ENCODE results near the gene UBXN2A. TPM values are rescaled to one million over a fixed set of nuclear protein-coding genes. Genes with fewer than 3 reads are reported as not detected.
A peak's percentile ranks its signal among the peaks of the same experiment; 100 is the strongest.

Gene UBXN2A
- polyA plus RNA-seq, 3 donors = 2.0 to 6.8 (median 5.5) TPM

GRCh38 chr2:23941644-23942043 lies 1.4 kb downstream of the UBXN2A start:
- Histone ChIP-seq H3K79me2 (ENCODE audit: insufficient read depth, low read length) (peaks cover 41% of the 10 kb centered on the region), H3K4me1 (ENCODE audit: control insufficient read depth in 1 of 2, insufficient read depth in 2 of 2, low read length in 2 of 2) (peaks cover 22 to 28% of the 10 kb centered on the region in 2 donors), H3K9me3 (replicated peaks in 1 of 2; ENCODE audit: control insufficient read depth in 1 of 2, insufficient read depth in 1 of 2, low read length in 2 of 2) (no peaks in the 10 kb centered on the region), H3K27ac (ENCODE audit: low read depth in 1 of 2, low read length in 2 of 2) (no peak overlapping the region), H3K4me3 (replicated peaks in 1 of 3; ENCODE audit: low read depth in 2 of 3, low read length in 3 of 3) (peak overlapping the region in 1 of 3 experiments; percentile 91), H3K27me3 (ENCODE audit: control insufficient read depth in 2 of 2, insufficient read depth in 2 of 2, low read length in 2 of 2) (no peaks in the 10 kb centered on the region), H4K20me1 (ENCODE audit: insufficient read depth, low read length) (no peaks in the 10 kb centered on the region), H3K9ac (ENCODE audit: insufficient read depth, low read length, poor library complexity, severe bottlenecking) (no peak overlapping the region), H2AFZ (ENCODE audit: insufficient read depth, low read depth, low read length, poor library complexity, severe bottlenecking) (no peak overlapping the region), H3K4me2 (replicated peaks; ENCODE audit: extremely low read depth, low read length, poor library complexity, severe bottlenecking) (no peak overlapping the region), H3K36me3 (replicated peaks in 1 of 2; ENCODE audit: control insufficient read depth in 1 of 2, insufficient read depth in 2 of 2, low read length in 2 of 2) (no peaks in the 10 kb centered on the region)
- DNase-seq = no peak
- Mint-ChIP-seq H3K4me3 (no peak overlapping the region), H3K4me1 (peaks cover 26% of the 10 kb centered on the region), H3K27me3 (ENCODE audit: low read depth in 3 of 3) (peaks cover 0 to 2% (median 0%) of the 10 kb centered on the region in 3 donors), H3K36me3 (peaks cover 4 to 9% of the 10 kb centered on the region in 2 donors), H3K27ac (peak overlapping the region in 1 of 7 donors; percentile 35), H3K9me3 (no peaks in the 10 kb centered on the region)
- no peak for TF ChIP-seq CTCF (IDR thresholded peaks at IDR 0.05)
- intact Hi-C loops (cut with micrococcal nuclease) = loop anchor here (5.0 to 10.0 kb wide), 2 partner anchors 49 to 103 kb away; partner anchors contain the start of genes FKBP1B (in 1 of the 2) and WDCP (in 1 of the 2)
- WGBS (ENCODE audit: insufficient coverage) = 100% methylated on average over 5 of the region's 8 CpGs

GRCh38 chr2:23943666-23944065 lies 3.4 kb downstream of the UBXN2A start:
- no peaks in the 10 kb centered on the region for H3K36me3 ChIP-seq (replicated peaks in 1 of 2; ENCODE audit: control insufficient read depth in 1 of 2, insufficient read depth in 2 of 2, low read length in 2 of 2)
- Mint-ChIP-seq H3K36me3 (peaks cover 6 to 14% of the 10 kb centered on the region in 2 donors), H3K27ac (no peak overlapping the region), H3K4me1 (peaks cover 21% of the 10 kb centered on the region), H3K9me3 (no peaks in the 10 kb centered on the region), H3K27me3 (ENCODE audit: low read depth in 3 of 3) (peaks cover 0 to 2% (median 0%) of the 10 kb centered on the region in 3 donors), H3K4me3 (no peak overlapping the region)
- intact Hi-C loops (cut with micrococcal nuclease) = loop anchor here (5.0 to 10.0 kb wide), 2 partner anchors 51 to 101 kb away; partner anchors contain the start of genes FKBP1B (in 1 of the 2) and WDCP (in 1 of the 2)
- H3K9ac ChIP-seq (ENCODE audit: insufficient read depth, low read length, poor library complexity, severe bottlenecking) = no peak overlapping the region
- no peaks in the 10 kb centered on the region for H4K20me1 ChIP-seq (ENCODE audit: insufficient read depth, low read length)
- no peak overlapping the region for H3K4me2 ChIP-seq (replicated peaks; ENCODE audit: extremely low read depth, low read length, poor library complexity, severe bottlenecking)
- 98% methylated on average over 8 of the region's 11 CpGs for WGBS (ENCODE audit: insufficient coverage)
- no peak overlapping the region for H2AFZ ChIP-seq (ENCODE audit: insufficient read depth, low read depth, low read length, poor library complexity, severe bottlenecking)
- peaks cover 52% of the 10 kb centered on the region for H3K79me2 ChIP-seq (ENCODE audit: insufficient read depth, low read length)
- no peak for DNase-seq
- H3K27me3 ChIP-seq (ENCODE audit: control insufficient read depth in 2 of 2, insufficient read depth in 2 of 2, low read length in 2 of 2) = no peaks in the 10 kb centered on the region
- peaks cover 18 to 25% of the 10 kb centered on the region in 2 donors for H3K4me1 ChIP-seq (ENCODE audit: control insufficient read depth in 1 of 2, insufficient read depth in 2 of 2, low read length in 2 of 2)
- TF ChIP-seq CTCF (IDR thresholded peaks at IDR 0.05) = no peak
- H3K4me3 ChIP-seq (replicated peaks in 1 of 3; ENCODE audit: low read depth in 2 of 3, low read length in 3 of 3) = no peak overlapping the region
- H3K9me3 ChIP-seq (replicated peaks in 1 of 2; ENCODE audit: control insufficient read depth in 1 of 2, insufficient read depth in 1 of 2, low read length in 2 of 2) = no peaks in the 10 kb centered on the region
- no peak overlapping the region for H3K27ac ChIP-seq (ENCODE audit: low read depth in 1 of 2, low read length in 2 of 2)

Data from CD14-positive monocyte (primary cell).